Heart right ventricle (tissue), 16 donors: Measurements from ENCODE around the gene GMDS. TPM values are rescaled to one million over a fixed set of nuclear protein-coding genes. Genes with fewer than 3 reads are reported as not detected.

Source experiments
- ATAC-seq, 8 donors: fragments of 200-7000 bp; cut with Tn5 transposase; one replicate each; pipeline ENCODE4 v1.9.1; 2020; ENCODE audit warnings: mild to moderate bottlenecking in 8 of 8, moderate library complexity in 8 of 8, moderate number of reproducible peaks in 1 of 8
- DNase-seq, 2 donors: peaks; one replicate each; pipeline ENCODE4 v3.0.0-alpha.2; 2020
- H3K27ac ChIP-seq, 10 donors: fragments of 200-600 bp; sonication (generic) in 2 of 10; one replicate each; pipeline versions ENCODE4 v1.5.0 to v1.8.0; 2020 to 2022; ENCODE audit warnings: mild to moderate bottlenecking in 3 of 10
- H3K27me3 ChIP-seq, 7 donors: fragments of 200-600 bp; one replicate each; pipeline ENCODE4 v1.8.0; 2021 to 2022; ENCODE audit warnings: mild to moderate bottlenecking in 2 of 7
- H3K36me3 ChIP-seq, 9 donors: fragments of 200-600 bp; sonication (generic) in 1 of 9; one replicate each; pipeline versions ENCODE4 v1.5.0 to v1.8.0; 2020 to 2022; ENCODE audit warnings: mild to moderate bottlenecking in 2 of 9
- H3K4me1 ChIP-seq, 9 donors: fragments of 200-600 bp; sonication (generic) in 1 of 9; one replicate each; pipeline versions ENCODE4 v1.5.0 to v1.8.0; 2020 to 2022; ENCODE audit warnings: mild to moderate bottlenecking in 4 of 9
- H3K4me3 ChIP-seq, 10 donors: fragments of 200-600 bp; sonication (generic) in 2 of 10; one replicate each; pipeline versions ENCODE4 v1.5.0 to v1.8.0; 2020 to 2022; ENCODE audit warnings: mild to moderate bottlenecking in 7 of 10, moderate library complexity in 2 of 10
- H3K9me3 ChIP-seq, 11 donors: fragments of 200-600 bp in 10 of 11; sonication (generic) in 2 of 11; one replicate each; pipeline versions ENCODE4 v1.5.0 to v1.8.0; 2013 to 2022; ENCODE audit warnings: mild to moderate bottlenecking in 2 of 11, control low read depth in 1 of 11, moderate library complexity in 1 of 11
- CTCF ChIP-seq, 9 donors: fragments of 200-600 bp; sonication (generic) in 2 of 9; IDR thresholded peaks; one replicate each; pipeline versions ENCODE4 v1.5.0 to v1.8.0; 2021 to 2022; ENCODE audit warnings: antibody characterized with exemption in 9 of 9, mild to moderate bottlenecking in 5 of 9, moderate library complexity in 1 of 9
- WGBS, 2 donors: extraction: QIAGEN DNeasy Blood & Tissue Kit; methylation state at CpG; one replicate each; pipeline ENCODE4 v1.1.7; 2013; ENCODE audit warnings: inconsistent platforms in 1 of 2; 5-methylcytosine and 5-hydroxymethylcytosine counted together
- intact Hi-C, 10 donors: fragments of 100-400 bp; cut with DNase I; formaldehyde crosslinking; loops; one replicate each; pipeline versions ENCODE4 v1.11.1 to v1.14.2; 2022
- polyA plus RNA-seq, 2 donors: library from polyadenylated mRNA; stranded (reverse); fragments of 200-250 nt; gene quantifications; one replicate each; pipeline ENCODE4 v1.2.3, GENCODE V29; 2013
- total RNA-seq, 10 donors: library from RNA; stranded (reverse); fragmentation: NEBNext Ultra II Directional in 3 of 10; extraction: Animal tissue kit (Norgen Biotek cat#: 25700) in 3 of 10; gene quantifications; one replicate each; pipeline versions ENCODE4 v1.2.1 to v1.2.4, GENCODE V29; 2021 to 2023
- donor health status: Arrhythmogenic right ventricular cardiomyopathy.
- donor health status: ischemic (EF 13 %, LVEDD 7.1; RV severe dilation, severe dysfunction).
- donor health status: healthy with polysubstance abuse.
- donor health status: DM: no; HTN: yes; CAD: no.
- donor health status: DM: no; HTN: no; CAD: no.
- donor health status: ischemic (EF 25% LVEDD 6.9; RV normal size, moderate dysfunction).
- donor health status: ischemic (EF 25% LVEDD 5.7; RV mildly dilated, moderate dysfunction).
- donor health status: healthy.
- donor health status: DM: yes; HTN: yes; CAD: no.
- donor health status: Ischemic cardiomyopathy.
- donor health status: ischemic (EF 35%, LVEDD 5.7; RV mildly dilated, moderate dysfunction).
- donor health status: nonischemic (EF 11% LVEDD 7.7; RV severe dilation, severe dysfunction).
- donor health status: DM: yes; HTN: yes; CAD: no.
- donor health status: PGD.
- donor health status: ischemic (EF 29% LVEDD 5.4; RV normal size, mild dysfunction).
- donor health status: nonischemic (EF 23%, LVEDD 6.1; RV moderate dilation, normal function).

GMDS gene
- total and polyA plus RNA-seq, 12 donors: 5.0 to 10.6 (median 6.9) TPM

GRCh38 chr6:1814279-1814678 is 431.1 kb downstream of the GMDS start:
- Histone ChIP-seq H3K27me3 (no peaks in the 10 kb centered on the region), H3K4me1 (peaks cover 0 to 7% (median 0%) of the 10 kb centered on the region in 9 donors), H3K4me3 (no peak overlapping the region), H3K27ac (no peak overlapping the region), H3K9me3 (no peaks in the 10 kb centered on the region), H3K36me3 (no peaks in the 10 kb centered on the region)
- ATAC-seq (no peak), DNase-seq (no peak)
- intact Hi-C loops: no loop called here
- TF ChIP-seq CTCF (IDR thresholded peaks at IDR 0.05): no peak
- 33 to 44% methylated on average over 4 of the region's 4 CpGs for WGBS, 2 donors

- H3K36me3 ChIP-seq: no peaks in the 10 kb centered on the region
- ATAC-seq: no peak
- H3K27ac ChIP-seq: no peak overlapping the region
- 80% methylated on average over 2 of the region's 2 CpGs for WGBS, 2 donors
- DNase-seq: no peak
- H3K4me3 ChIP-seq: no peak overlapping the region
- H3K27me3 ChIP-seq: no peaks in the 10 kb centered on the region
- peaks cover 0 to 4% (median 0%) of the 10 kb centered on the region in 9 donors for H3K4me1 ChIP-seq
- TF ChIP-seq CTCF (IDR thresholded peaks at IDR 0.05): no peak
- H3K9me3 ChIP-seq: no peaks in the 10 kb centered on the region
- intact Hi-C loops: no loop called here
Measured at GRCh38 chr6:1812487-1812886, 432.9 kb downstream of the GMDS start.

DNA sequence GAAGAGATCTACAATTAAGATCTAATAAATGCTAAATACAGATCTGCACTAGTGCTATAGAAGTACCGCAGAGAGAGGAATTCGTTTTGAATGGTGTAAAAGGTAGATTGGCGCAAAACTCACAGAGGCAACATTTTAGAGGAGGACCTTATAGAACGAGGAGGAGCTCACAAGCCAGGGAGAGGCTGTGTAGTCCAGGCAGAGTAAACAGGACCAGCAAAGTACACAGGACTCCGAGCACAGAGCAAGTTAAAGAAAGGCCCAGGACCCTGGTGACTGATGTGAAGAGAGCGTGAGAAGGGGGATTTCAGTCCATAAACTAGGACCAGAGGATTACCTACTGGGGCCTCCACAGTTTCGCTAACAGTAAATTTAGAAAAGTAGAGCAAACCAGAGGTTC is 433.4 kb downstream of the GMDS start:
- Histone ChIP-seq H3K36me3 (no peaks in the 10 kb centered on the region), H3K9me3 (no peaks in the 10 kb centered on the region), H3K27ac (no peak overlapping the region), H3K27me3 (no peaks in the 10 kb centered on the region), H3K4me1 (no peaks in the 10 kb centered on the region), H3K4me3 (no peak overlapping the region)
- WGBS, 2 donors: 97% methylated on average over 7 of the region's 7 CpGs
- ATAC-seq (no peak), DNase-seq (no peak)
- intact Hi-C loops: no loop called here
- no peak for TF ChIP-seq CTCF (IDR thresholded peaks at IDR 0.05)

GRCh38 chr6:1810880-1811279 is 434.5 kb downstream of the GMDS start:
- no peak overlapping the region for H3K27ac ChIP-seq
- WGBS, 2 donors: 95 to 97% methylated on average over 2 of the region's 2 CpGs
- TF ChIP-seq CTCF (IDR thresholded peaks at IDR 0.05): no peak
- no peaks in the 10 kb centered on the region for H3K27me3 ChIP-seq
- no peaks in the 10 kb centered on the region for H3K36me3 ChIP-seq
- no peak overlapping the region for H3K4me3 ChIP-seq
- no peaks in the 10 kb centered on the region for H3K9me3 ChIP-seq
- ATAC-seq (no peak), DNase-seq (no peak)
- no peaks in the 10 kb centered on the region for H3K4me1 ChIP-seq
- intact Hi-C loops: no loop called here
